Esophagus muscularis mucosa (tissue), 4 donors: Measurements from ENCODE around the gene ENDOD1.

Experiments
- CTCF ChIP-seq, 3 experiments: fragments of 200-600 bp in 2 of 3; fragments of 450-650 bp in 1 of 3; sonication (generic) in 2 of 3; IDR thresholded peaks; one replicate each; pipeline ENCODE4 v1.5.1; 2017 to 2019; ENCODE audit warnings: antibody characterized with exemption in 3 of 3, mild to moderate bottlenecking in 2 of 3, moderate library complexity in 1 of 3
- EP300 ChIP-seq: sonication (generic); formaldehyde crosslinking; IDR thresholded peaks from one replicate; pipeline ENCODE4 v1.6.1; 2017; ENCODE audit warnings: antibody characterized with exemption
- POLR2A ChIP-seq: fragments of 450-650 bp; IDR thresholded peaks from one replicate; pipeline ENCODE4 v1.6.1; 2017; ENCODE audit warnings: antibody characterized with exemption, moderate library complexity, mild to moderate bottlenecking, low read depth
- POLR2AphosphoS5 ChIP-seq, 2 donors: sonication (generic); formaldehyde crosslinking; IDR thresholded peaks; one replicate each; pipeline ENCODE4 v1.6.1; 2017; ENCODE audit warnings: antibody characterized with exemption in 2 of 2

GRCh38 chr11:95076981-95077380, 12.7 kb upstream of the ENDOD1 start:
- TF ChIP-seq CTCF (IDR thresholded peaks at IDR 0.05): no peak
- no peak for TF ChIP-seq EP300
- no peak for TF ChIP-seq POLR2AphosphoS5 (IDR thresholded peaks at IDR 0.05)
- no peak for TF ChIP-seq POLR2A
